K562 (cell line): ENCODE data around the gene CRABP2. TPM values are rescaled to one million over a fixed set of nuclear protein-coding genes. Genes with fewer than 3 reads are reported as not detected.

Experiments
- CUX1 ChIP-seq: fragments of 200-800 bp; sonication (Bioruptor generic); IDR thresholded peaks from 2 replicates; pipeline ENCODE4 v1.6.1; 2016; ENCODE audit warnings: missing genetic modification characterization, missing compliant biosample characterization
- KAT7 ChIP-seq: sonication (generic); formaldehyde crosslinking; IDR thresholded peaks from 2 replicates; pipeline ENCODE4 v1.8.0; 2022; ENCODE audit warnings: missing genetic modification reagents, mild to moderate bottlenecking, borderline replicate concordance
- MCM5 ChIP-seq: fragments of 450-650 bp; IDR thresholded peaks from 2 replicates; pipeline ENCODE4 v1.6.1; 2016; ENCODE audit warnings: low read depth
- MITF ChIP-seq: IDR thresholded peaks from 2 replicates; pipeline ENCODE4 v1.6.1; 2014; ENCODE audit warnings: antibody characterized with exemption
- POLR2G ChIP-seq: fragments of 200-400 bp; formaldehyde crosslinking; IDR thresholded peaks from 2 replicates; pipeline ENCODE4 v1.6.1; 2017; ENCODE audit warnings: low read depth, mild to moderate bottlenecking, antibody characterized with exemption, low read length, moderate library complexity
- RBM25 ChIP-seq: fragments of 200-400 bp; formaldehyde crosslinking; IDR thresholded peaks from 2 replicates; pipeline ENCODE4 v1.6.1; 2018; ENCODE audit warnings: low read length, low read depth, moderate library complexity; ENCODE audit not compliant: severe bottlenecking
- TARDBP ChIP-seq: fragments of 450-650 bp; IDR thresholded peaks from 2 replicates; pipeline ENCODE4 v1.6.1; 2016
- ZBTB7A ChIP-seq: IDR thresholded peaks from 2 replicates; pipeline ENCODE4 v1.6.1; 2011; ENCODE audit warnings: low read depth, mild to moderate bottlenecking, low read length, moderate library complexity, borderline replicate concordance; ENCODE audit not compliant: control insufficient read depth
- ZBTB8A ChIP-seq: fragments of 450-650 bp; IDR thresholded peaks from 2 replicates; pipeline ENCODE4 v1.6.1; 2018; ENCODE audit warnings: mild to moderate bottlenecking, moderate library complexity; ENCODE audit not compliant: partially characterized antibody
- polyA plus RNA-seq, 8 experiments: library from polyadenylated mRNA; depleted of rRNA in 4 of 8; stranded (reverse) in 5 of 8; unstranded in 3 of 8; fragments of >200 nt; fragmentation: Nextera tagmentation in 2 of 8; fragmentation: Illumina TruSeq in 1 of 8; extraction: Ambion mirVana in 2 of 8; extraction: Trizol in 1 of 8; gene quantifications; 2 replicates each; pipeline versions ENCODE4 v1.2.1 to v1.2.3, GENCODE V29; 2011 to 2014; ENCODE audit warnings: inconsistent platforms in 1 of 8, missing spikeins in 1 of 8
- total RNA-seq, 7 experiments: library from RNA; depleted of rRNA in 6 of 7; stranded (reverse); fragments of >200 nt in 6 of 7; fragmentation: Illumina TruSeq in 2 of 7; extraction: Trizol in 2 of 7; gene quantifications; 2 replicates each; pipeline versions ENCODE4 v1.2.1 to v1.2.3, GENCODE V29; 2011 to 2021; ENCODE audit warnings: low replicate concordance in 1 of 7

Gene CRABP2
- total and polyA plus RNA-seq, 9 of the 15 experiments (the other 6 are each of a cell fraction or from before 2014, with no cell fraction given), result 0.30 to 2.5 (median 0.82) TPM

- TF ChIP-seq CUX1 (CRISPR knock-in tag), result no peak
- 0 out of 2 replicates have a peak, but pooled peaks have one; percentile 15 for TF ChIP-seq MITF
- TF ChIP-seq POLR2G, result peak; percentile 74
- peak; percentile 96 for TF ChIP-seq ZBTB7A
- TF ChIP-seq KAT7, result peak; percentile 83; the same call in 1 of the 2 replicates
- TF ChIP-seq TARDBP, result 0 out of 2 replicates have a peak, but pooled peaks have one; percentile 27
- no peak for TF ChIP-seq ZBTB8A
- TF ChIP-seq MCM5, result no peak
- no peak for TF ChIP-seq RBM25
Measured at GRCh38 chr1:156705918-156706656, 704 bp upstream of the CRABP2 start (continued).
